Keratinocyte (primary cell): Measurements from ENCODE around the gene IL3.

Experiments
- EZH2 ChIP-seq: IDR thresholded peaks from one replicate; pipeline ENCODE4 v1.6.1; 2012; ENCODE audit warnings: inconsistent platforms, mild to moderate bottlenecking, low read length, moderate library complexity
- TF ChIP-seq, protein P1 (sequence below), 3 experiments: IDR thresholded peaks in 1 of 3; conservative IDR thresholded peaks in 1 of 3; optimal IDR thresholded peaks in 1 of 3; 2 replicates in 2 of 3; 3 replicates in 1 of 3; pipeline versions ENCODE3 to v1.5.1; 2011; ENCODE audit warnings: low read length in 3 of 3, mild to moderate bottlenecking in 3 of 3, moderate library complexity in 2 of 3, control low read depth in 1 of 3, inconsistent platforms in 1 of 3; ENCODE audit not compliant: insufficient read depth in 2 of 3; ENCODE audit errors: extremely low read depth in 1 of 3

DNA sequence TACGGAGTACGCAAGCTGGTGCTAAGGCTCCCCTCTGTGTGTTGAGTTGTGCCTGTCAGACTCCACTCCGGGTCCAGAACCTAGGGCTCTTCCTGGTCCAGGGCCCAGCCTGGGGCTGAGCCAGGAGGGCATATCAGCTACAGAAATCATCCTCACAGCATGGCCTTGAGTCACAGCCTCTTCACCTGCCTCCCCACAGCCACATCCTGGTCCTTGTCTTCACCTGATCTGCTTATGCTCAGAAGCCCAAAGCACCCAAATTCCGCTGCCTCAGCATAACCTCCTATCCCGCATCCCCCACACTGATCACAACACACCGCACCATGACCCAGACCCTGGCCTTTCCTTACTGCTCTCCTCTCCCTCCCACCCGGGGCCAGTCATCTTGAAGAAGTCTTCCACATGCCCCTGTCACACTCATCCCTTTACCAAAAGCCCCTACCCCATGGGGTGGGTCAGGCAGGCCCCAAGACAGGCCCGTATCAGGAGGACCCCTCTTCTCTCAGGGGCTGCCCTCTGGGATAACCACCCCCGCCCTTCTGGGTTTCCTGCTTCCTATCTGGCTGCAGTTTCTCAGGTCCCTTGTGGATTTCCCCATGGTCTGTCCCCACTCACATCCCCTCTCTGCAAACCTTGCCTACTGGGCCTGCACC, 1.3 kb upstream of the IL3 start:
- TF ChIP-seq, protein P1, sequence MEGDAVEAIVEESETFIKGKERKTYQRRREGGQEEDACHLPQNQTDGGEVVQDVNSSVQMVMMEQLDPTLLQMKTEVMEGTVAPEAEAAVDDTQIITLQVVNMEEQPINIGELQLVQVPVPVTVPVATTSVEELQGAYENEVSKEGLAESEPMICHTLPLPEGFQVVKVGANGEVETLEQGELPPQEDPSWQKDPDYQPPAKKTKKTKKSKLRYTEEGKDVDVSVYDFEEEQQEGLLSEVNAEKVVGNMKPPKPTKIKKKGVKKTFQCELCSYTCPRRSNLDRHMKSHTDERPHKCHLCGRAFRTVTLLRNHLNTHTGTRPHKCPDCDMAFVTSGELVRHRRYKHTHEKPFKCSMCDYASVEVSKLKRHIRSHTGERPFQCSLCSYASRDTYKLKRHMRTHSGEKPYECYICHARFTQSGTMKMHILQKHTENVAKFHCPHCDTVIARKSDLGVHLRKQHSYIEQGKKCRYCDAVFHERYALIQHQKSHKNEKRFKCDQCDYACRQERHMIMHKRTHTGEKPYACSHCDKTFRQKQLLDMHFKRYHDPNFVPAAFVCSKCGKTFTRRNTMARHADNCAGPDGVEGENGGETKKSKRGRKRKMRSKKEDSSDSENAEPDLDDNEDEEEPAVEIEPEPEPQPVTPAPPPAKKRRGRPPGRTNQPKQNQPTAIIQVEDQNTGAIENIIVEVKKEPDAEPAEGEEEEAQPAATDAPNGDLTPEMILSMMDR (optimal IDR thresholded peaks at IDR 0.05 in 1 of 3, IDR thresholded peaks at IDR 0.05 in 1 of 3, conservative IDR thresholded peaks at IDR 0.05 in 1 of 3; ENCODE audit: extremely low read depth in 1 of 3, insufficient read depth in 2 of 3, low read length in 3 of 3) = no peak
- no peak for TF ChIP-seq EZH2
